ENCODE results near the gene RAD54L2.
A peak's percentile ranks its signal among the peaks of the same experiment; 100 is the strongest.
"Not testable (repeated sequence)": the region's sequence is repeated elsewhere in the genome, so short reads cannot be mapped to it uniquely, and the experiment has no call there.

RAD54L2 gene

GRCh38 chr3:51514210-51514609 is 24.3 kb upstream of the RAD54L2 start:
- no peak overlapping the region for H3K27ac ChIP-seq (replicated peaks)
- no peak for TF ChIP-seq REST (IDR thresholded peaks at IDR 0.05; ENCODE audit: insufficient replicate concordance, low read depth)
- TF ChIP-seq SPI1 (IDR thresholded peaks at IDR 0.05; ENCODE audit: borderline replicate concordance, low read depth), result no peak
- no peak for DNase-seq (ENCODE audit: low read depth in 1 of 2, low spot score in 1 of 2)

GRCh38 chr3:51519848-51520247 is 18.7 kb upstream of the RAD54L2 start:
- TF ChIP-seq REST (IDR thresholded peaks at IDR 0.05; ENCODE audit: insufficient replicate concordance, low read depth) (no peak), SPI1 (IDR thresholded peaks at IDR 0.05; ENCODE audit: borderline replicate concordance, low read depth) (no peak), CTCF (IDR thresholded peaks at IDR 0.05; ENCODE audit: insufficient read depth, low read length) (no peak), GABPA (IDR thresholded peaks at IDR 0.05; ENCODE audit: low read depth) (no peak), POLR2AphosphoS5 (IDR thresholded peaks at IDR 0.05; ENCODE audit: low read depth) (no peak)
- Histone ChIP-seq H3K27me3 (ENCODE audit: insufficient read depth, poor library complexity, severe bottlenecking) (no peaks in the 10 kb centered on the region), H3K27ac (replicated peaks) (no peak overlapping the region), H3K4me3 (replicated peaks; ENCODE audit: insufficient read depth, low read length) (no peak overlapping the region)
- DNase-seq (ENCODE audit: low read depth in 1 of 2, low spot score in 1 of 2), result no peak

More at GRCh38 chr3:51514210-51514609, 24.3 kb upstream of the RAD54L2 start:
- no peak overlapping the region for H3K4me3 ChIP-seq (replicated peaks; ENCODE audit: insufficient read depth, low read length)
- no peaks in the 10 kb centered on the region for H3K27me3 ChIP-seq (ENCODE audit: insufficient read depth, poor library complexity, severe bottlenecking)

- H3K27ac ChIP-seq (replicated peaks); H3K4me3 ChIP-seq (replicated peaks; ENCODE audit: insufficient read depth, low read length); DNase-seq (ENCODE audit: low read depth in 1 of 2, low spot score in 1 of 2); H3K27me3 ChIP-seq (ENCODE audit: insufficient read depth, poor library complexity, severe bottlenecking): not testable (repeated sequence)
Observed at GRCh38 chr3:51520906-51521730, 17.4 kb upstream of the RAD54L2 start.

GRCh38 chr3:51522273-51522962 is 16.1 kb upstream of the RAD54L2 start:
- TF ChIP-seq GABPA (IDR thresholded peaks at IDR 0.05; ENCODE audit: low read depth) (no peak), REST (IDR thresholded peaks at IDR 0.05; ENCODE audit: insufficient replicate concordance, low read depth) (no peak)
- Histone ChIP-seq H3K4me3 (replicated peaks; ENCODE audit: insufficient read depth, low read length) (no peak overlapping the region), H3K27me3 (ENCODE audit: insufficient read depth, poor library complexity, severe bottlenecking) (no peaks in the 10 kb centered on the region), H3K27ac (replicated peaks) (no peak overlapping the region)
- DNase-seq (ENCODE audit: low read depth in 1 of 2, low spot score in 1 of 2), result peak in 1 of 2 experiments; percentile 22

GRCh38 chr3:51524874-51525273 is 13.6 kb upstream of the RAD54L2 start:
- H3K4me3 ChIP-seq (replicated peaks; ENCODE audit: insufficient read depth, low read length); DNase-seq (ENCODE audit: low read depth in 1 of 2, low spot score in 1 of 2); H3K27me3 ChIP-seq (ENCODE audit: insufficient read depth, poor library complexity, severe bottlenecking); H3K27ac ChIP-seq (replicated peaks): not testable (repeated sequence)

Measured in HL-60 (cell line).